CD14-positive monocyte (primary cell): ENCODE results near the gene UNC45B. TPM values are rescaled to one million over a fixed set of nuclear protein-coding genes. Genes with fewer than 3 reads are reported as not detected.
"Not testable (repeated sequence)": the region's sequence is repeated elsewhere in the genome, so short reads cannot be mapped to it uniquely, and the experiment has no call there.

Experiments
- DNase-seq, 3 donors: peaks; one replicate each; pipeline ENCODE4 v3.0.0-alpha.2; 2011 to 2022
- H2AFZ ChIP-seq: 2 replicates; pipeline ENCODE4 v1.6.0; 2012; ENCODE audit warnings: mild to moderate bottlenecking, low read depth, low read length, inconsistent platforms; ENCODE audit not compliant: insufficient read depth, poor library complexity, severe bottlenecking
- H3K27ac ChIP-seq, 2 donors: 1 replicate in 1 of 2; 2 replicates in 1 of 2; pipeline ENCODE4 v1.5.1; 2012 to 2013; ENCODE audit warnings: low read length in 2 of 2, control low read depth in 1 of 2, inconsistent platforms in 1 of 2, low read depth in 1 of 2, mild to moderate bottlenecking in 1 of 2
- H3K27me3 ChIP-seq, 2 donors: one replicate each; pipeline versions ENCODE4 v1.6.0 to v1.6.1; 2011 to 2013; ENCODE audit warnings: low read length in 2 of 2; ENCODE audit not compliant: control insufficient read depth in 2 of 2, insufficient read depth in 2 of 2
- H3K36me3 ChIP-seq, 2 donors: replicated peaks in 1 of 2; 1 replicate in 1 of 2; 2 replicates in 1 of 2; pipeline versions ENCODE4 v1.5.1 to v1.6.1; 2012 to 2013; ENCODE audit warnings: low read length in 2 of 2, control low read depth in 1 of 2, inconsistent platforms in 1 of 2, mild to moderate bottlenecking in 1 of 2; ENCODE audit not compliant: insufficient read depth in 2 of 2, control insufficient read depth in 1 of 2
- H3K4me1 ChIP-seq, 2 donors: 1 replicate in 1 of 2; 2 replicates in 1 of 2; pipeline versions ENCODE4 v1.5.1 to v1.6.1; 2012 to 2013; ENCODE audit warnings: low read length in 2 of 2, control low read depth in 1 of 2, inconsistent platforms in 1 of 2, mild to moderate bottlenecking in 1 of 2, moderate library complexity in 1 of 2; ENCODE audit not compliant: insufficient read depth in 2 of 2, control insufficient read depth in 1 of 2
- H3K4me2 ChIP-seq: replicated peaks from 2 replicates; pipeline ENCODE3; 2012; ENCODE audit warnings: low read length, moderate library complexity, mild to moderate bottlenecking; ENCODE audit not compliant: poor library complexity, severe bottlenecking; ENCODE audit errors: extremely low read depth
- H3K4me3 ChIP-seq, 3 experiments: fragments of 200-600 bp in 1 of 3; sonication (generic) in 1 of 3; replicated peaks in 1 of 3; 1 replicate in 2 of 3; 2 replicates in 1 of 3; pipeline ENCODE4 v1.5.1; 2011 to 2013; ENCODE audit warnings: low read length in 3 of 3, mild to moderate bottlenecking in 3 of 3, control low read depth in 2 of 3, low read depth in 2 of 3, inconsistent platforms in 1 of 3, moderate library complexity in 1 of 3
- H3K79me2 ChIP-seq: 2 replicates; pipeline ENCODE4 v1.6.0; 2012; ENCODE audit warnings: mild to moderate bottlenecking, control low read depth, inconsistent platforms, low read length, moderate library complexity; ENCODE audit not compliant: insufficient read depth
- H3K9ac ChIP-seq: 2 replicates; pipeline ENCODE4 v1.6.0; 2017; ENCODE audit warnings: low read length, mild to moderate bottlenecking; ENCODE audit not compliant: insufficient read depth, poor library complexity, severe bottlenecking
- H3K9me3 ChIP-seq, 2 donors: replicated peaks in 1 of 2; 1 replicate in 1 of 2; 2 replicates in 1 of 2; pipeline versions ENCODE4 v1.5.1 to v1.6.1; 2012 to 2013; ENCODE audit warnings: low read length in 2 of 2, control low read depth in 1 of 2; ENCODE audit not compliant: control insufficient read depth in 1 of 2, insufficient read depth in 1 of 2
- H4K20me1 ChIP-seq: 2 replicates; pipeline ENCODE4 v1.6.0; 2012; ENCODE audit warnings: mild to moderate bottlenecking, low read length, control low read depth, moderate library complexity; ENCODE audit not compliant: insufficient read depth
- H3K27ac Mint-ChIP-seq, 7 donors: one replicate each; pipeline ENCODE4 v1.8.0; 2020; ENCODE audit warnings: mild to moderate bottlenecking in 7 of 7, mixed read lengths in 7 of 7, moderate library complexity in 6 of 7, inconsistent platforms in 2 of 7
- H3K27me3 Mint-ChIP-seq, 3 donors: one replicate each; pipeline ENCODE4 v1.8.0; 2021 to 2022; ENCODE audit warnings: low read depth in 3 of 3, mild to moderate bottlenecking in 3 of 3, mixed read lengths in 3 of 3, moderate library complexity in 3 of 3, inconsistent platforms in 1 of 3
- H3K36me3 Mint-ChIP-seq, 2 donors: one replicate each; pipeline ENCODE4 v1.8.0; 2020; ENCODE audit warnings: mixed read lengths in 2 of 2, inconsistent platforms in 1 of 2, mild to moderate bottlenecking in 1 of 2
- H3K4me1 Mint-ChIP-seq: one replicate; pipeline ENCODE4 v1.8.0; 2020; ENCODE audit warnings: mild to moderate bottlenecking, mixed read lengths
- H3K4me3 Mint-ChIP-seq, 2 donors: one replicate each; pipeline ENCODE4 v1.8.0; 2020; ENCODE audit warnings: mild to moderate bottlenecking in 2 of 2, mixed read lengths in 2 of 2, moderate library complexity in 1 of 2
- H3K9me3 Mint-ChIP-seq, 7 donors: one replicate each; pipeline ENCODE4 v1.8.0; 2020 to 2022; ENCODE audit warnings: mixed read lengths in 7 of 7, mild to moderate bottlenecking in 6 of 7, moderate library complexity in 6 of 7, inconsistent platforms in 2 of 7
- WGBS: methylation state at CpG from one replicate; pipeline ENCODE4 v1.1.5; 2013; ENCODE audit warnings: missing lambda C conversion rate; ENCODE audit not compliant: insufficient coverage; 5-methylcytosine and 5-hydroxymethylcytosine counted together
- intact Hi-C, 2 donors: fragments of 100-400 bp; cut with micrococcal nuclease; formaldehyde crosslinking; loops; one replicate each; pipeline versions ENCODE4 v1.15.0 to v1.15.1; 2023
- polyA plus RNA-seq, 3 donors: library from polyadenylated mRNA; depleted of rRNA in 1 of 3; unstranded in 2 of 3; stranded (reverse) in 1 of 3; fragments of 300-500 nt in 2 of 3; fragments of >200 nt in 1 of 3; fragmentation: Illumina TruSeq in 2 of 3; gene quantifications; 1 replicate in 2 of 3; 2 replicates in 1 of 3; pipeline ENCODE4 v1.2.3, GENCODE V29; 2012 to 2021
- TF ChIP-seq, protein P1 (sequence below): fragments of 200-600 bp; IDR thresholded peaks from one replicate; pipeline ENCODE4 v1.8.0; 2022; ENCODE audit warnings: antibody characterized with exemption, mild to moderate bottlenecking

Gene UNC45B
- polyA plus RNA-seq, 3 donors = not detected

DNA sequence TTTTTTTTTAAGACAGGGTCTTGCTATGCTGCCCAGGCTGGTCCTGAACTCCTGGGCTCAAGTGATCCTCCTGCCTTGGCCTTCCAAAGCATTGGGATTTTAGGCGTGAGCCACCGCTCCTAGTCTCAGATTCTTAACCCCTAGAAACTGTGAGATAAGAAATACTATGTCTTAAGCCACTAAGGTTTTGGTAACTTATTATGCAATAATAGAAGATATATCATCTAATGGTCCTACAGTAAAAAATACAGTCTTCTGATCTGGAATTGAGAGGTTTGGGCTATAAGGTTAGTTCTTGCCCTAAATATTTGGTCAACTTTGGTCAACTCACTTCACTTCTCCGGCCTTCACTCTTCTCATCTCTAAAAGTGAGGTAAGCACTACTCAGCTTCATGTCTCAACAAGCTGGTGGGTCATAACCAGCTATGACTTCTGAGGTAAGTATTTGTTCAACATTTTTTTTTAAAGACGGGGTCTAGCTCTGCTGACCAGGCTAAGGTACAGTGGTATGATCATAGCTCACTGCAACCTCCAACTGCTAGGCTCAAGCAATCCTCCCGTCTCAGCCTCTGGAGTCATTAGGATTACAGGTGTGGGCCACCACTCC lies 42.7 kb upstream of the UNC45B start:
- Mint-ChIP-seq H3K36me3 (peaks cover 59 to 71% of the 10 kb centered on the region in 2 donors), H3K4me3 (no peak overlapping the region), H3K27ac (no peak overlapping the region), H3K27me3 (peaks cover 0 to 2% (median 1%) of the 10 kb centered on the region in 3 donors), H3K9me3 (peaks cover 0 to 3% (median 0%) of the 10 kb centered on the region in 7 donors), H3K4me1 (peaks cover 26% of the 10 kb centered on the region)
- H3K4me1 ChIP-seq = peaks cover 14 to 19% of the 10 kb centered on the region in 2 donors
- TF ChIP-seq, protein P1, sequence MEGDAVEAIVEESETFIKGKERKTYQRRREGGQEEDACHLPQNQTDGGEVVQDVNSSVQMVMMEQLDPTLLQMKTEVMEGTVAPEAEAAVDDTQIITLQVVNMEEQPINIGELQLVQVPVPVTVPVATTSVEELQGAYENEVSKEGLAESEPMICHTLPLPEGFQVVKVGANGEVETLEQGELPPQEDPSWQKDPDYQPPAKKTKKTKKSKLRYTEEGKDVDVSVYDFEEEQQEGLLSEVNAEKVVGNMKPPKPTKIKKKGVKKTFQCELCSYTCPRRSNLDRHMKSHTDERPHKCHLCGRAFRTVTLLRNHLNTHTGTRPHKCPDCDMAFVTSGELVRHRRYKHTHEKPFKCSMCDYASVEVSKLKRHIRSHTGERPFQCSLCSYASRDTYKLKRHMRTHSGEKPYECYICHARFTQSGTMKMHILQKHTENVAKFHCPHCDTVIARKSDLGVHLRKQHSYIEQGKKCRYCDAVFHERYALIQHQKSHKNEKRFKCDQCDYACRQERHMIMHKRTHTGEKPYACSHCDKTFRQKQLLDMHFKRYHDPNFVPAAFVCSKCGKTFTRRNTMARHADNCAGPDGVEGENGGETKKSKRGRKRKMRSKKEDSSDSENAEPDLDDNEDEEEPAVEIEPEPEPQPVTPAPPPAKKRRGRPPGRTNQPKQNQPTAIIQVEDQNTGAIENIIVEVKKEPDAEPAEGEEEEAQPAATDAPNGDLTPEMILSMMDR = no peak
- H3K27ac ChIP-seq = no peak overlapping the region
- no peak overlapping the region for H3K9ac ChIP-seq
- no peaks in the 10 kb centered on the region for H3K79me2 ChIP-seq
- H4K20me1 ChIP-seq = no peaks in the 10 kb centered on the region
- WGBS = no CpG with 5 or more reads among the region's 5 CpGs
- H3K4me3 ChIP-seq = no peak overlapping the region
- DNase-seq = no peak
- intact Hi-C loops = loop anchor here in 1 of 2 donors (5.0 kb wide), 1 partner anchor 103 kb away; no protein-coding TSS in a partner anchor
- H2AFZ ChIP-seq = no peak overlapping the region
- H3K9me3 ChIP-seq = no peaks in the 10 kb centered on the region
- peaks cover 36 to 65% of the 10 kb centered on the region in 2 donors for H3K36me3 ChIP-seq
- H3K4me2 ChIP-seq = no peak overlapping the region
- no peaks in the 10 kb centered on the region for H3K27me3 ChIP-seq

DNA sequence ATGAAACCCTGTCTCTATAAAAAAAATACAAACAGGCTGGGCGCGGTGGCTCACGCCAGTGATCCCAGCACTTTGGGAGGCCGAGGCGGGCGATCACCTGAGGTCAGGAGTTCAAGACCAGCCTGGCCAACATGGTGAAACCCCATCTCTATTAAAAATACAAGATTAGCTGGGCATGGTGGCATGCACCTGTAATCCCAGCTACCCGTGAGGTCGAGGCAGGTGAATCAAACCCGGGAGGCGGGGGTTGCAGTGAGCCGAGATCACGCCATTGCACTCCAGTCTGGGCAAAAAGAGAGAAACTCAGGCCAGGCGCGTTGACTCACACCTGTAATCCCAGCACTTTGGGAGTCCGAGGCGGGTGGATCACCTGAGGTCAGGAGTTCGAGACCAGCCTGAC lies 36.8 kb upstream of the UNC45B start:
- not testable (repeated sequence) for H3K4me3 ChIP-seq, H3K27me3 Mint-ChIP-seq, H3K27me3 ChIP-seq, H3K9me3 Mint-ChIP-seq, H3K4me2 ChIP-seq, H3K9me3 ChIP-seq, H3K27ac ChIP-seq, H3K4me3 Mint-ChIP-seq, H2AFZ ChIP-seq, H4K20me1 ChIP-seq, H3K9ac ChIP-seq, DNase-seq
- peaks cover 13 to 23% of the 10 kb centered on the region in 2 donors for H3K36me3 ChIP-seq
- Mint-ChIP-seq H3K4me1 (peaks cover 13% of the 10 kb centered on the region), H3K36me3 (peaks cover 28 to 40% of the 10 kb centered on the region in 2 donors), H3K27ac (peak overlapping the region in 1 of 7 donors; percentile 40)
- intact Hi-C loops = loop anchor here in 1 of 2 donors (10.0 kb wide), 1 partner anchor 686 kb away; no protein-coding TSS in a partner anchor
- peaks cover 16% of the 10 kb centered on the region for H3K79me2 ChIP-seq
- 98% methylated on average over 14 of the region's 17 CpGs for WGBS
- H3K4me1 ChIP-seq = peaks cover 7 to 12% of the 10 kb centered on the region in 2 donors
